ENCODE measurements around the gene EYS. TPM values are rescaled to one million over a fixed set of nuclear protein-coding genes. Genes with fewer than 3 reads are reported as not detected.

The EYS gene
- polyA plus RNA-seq, 1 experiment: not detected

DNA sequence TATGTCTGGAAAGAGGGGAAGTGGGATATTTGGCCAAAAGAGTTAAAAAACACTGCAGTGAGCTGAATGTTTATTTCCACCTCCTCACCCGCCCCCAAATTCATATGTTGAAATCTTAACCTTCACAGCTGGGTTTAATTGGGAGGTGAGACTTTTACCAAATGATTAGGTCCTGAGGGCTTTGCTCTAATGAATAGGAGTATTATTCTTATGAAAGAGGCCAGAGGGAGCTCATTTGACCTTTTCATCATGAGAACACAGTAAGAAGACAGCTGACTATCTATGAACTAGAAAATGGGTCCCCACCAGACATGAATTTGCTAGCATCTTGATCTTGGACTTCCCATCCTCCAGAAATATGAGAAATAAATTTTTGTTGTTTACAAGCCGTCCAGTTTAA, 1042.5 kb downstream of the EYS start:
- H3K4me3 ChIP-seq (ENCODE audit: low read depth, low read length): no peak overlapping the region
- ChIA-PET CTCF (interaction anchor here (0.6 kb wide), 1 partner anchor 71 kb away, joined by 3 read pairs; no protein-coding TSS in a partner anchor), POLR2A (no interaction called here)
- H3K27me3 ChIP-seq (ENCODE audit: control insufficient read depth, insufficient read depth, low read length): no peaks in the 10 kb centered on the region
- no peaks in the 10 kb centered on the region for H3K36me3 ChIP-seq (ENCODE audit: control insufficient read depth, insufficient read depth, low read length)
- TF ChIP-seq, protein P1, sequence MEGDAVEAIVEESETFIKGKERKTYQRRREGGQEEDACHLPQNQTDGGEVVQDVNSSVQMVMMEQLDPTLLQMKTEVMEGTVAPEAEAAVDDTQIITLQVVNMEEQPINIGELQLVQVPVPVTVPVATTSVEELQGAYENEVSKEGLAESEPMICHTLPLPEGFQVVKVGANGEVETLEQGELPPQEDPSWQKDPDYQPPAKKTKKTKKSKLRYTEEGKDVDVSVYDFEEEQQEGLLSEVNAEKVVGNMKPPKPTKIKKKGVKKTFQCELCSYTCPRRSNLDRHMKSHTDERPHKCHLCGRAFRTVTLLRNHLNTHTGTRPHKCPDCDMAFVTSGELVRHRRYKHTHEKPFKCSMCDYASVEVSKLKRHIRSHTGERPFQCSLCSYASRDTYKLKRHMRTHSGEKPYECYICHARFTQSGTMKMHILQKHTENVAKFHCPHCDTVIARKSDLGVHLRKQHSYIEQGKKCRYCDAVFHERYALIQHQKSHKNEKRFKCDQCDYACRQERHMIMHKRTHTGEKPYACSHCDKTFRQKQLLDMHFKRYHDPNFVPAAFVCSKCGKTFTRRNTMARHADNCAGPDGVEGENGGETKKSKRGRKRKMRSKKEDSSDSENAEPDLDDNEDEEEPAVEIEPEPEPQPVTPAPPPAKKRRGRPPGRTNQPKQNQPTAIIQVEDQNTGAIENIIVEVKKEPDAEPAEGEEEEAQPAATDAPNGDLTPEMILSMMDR (IDR thresholded peaks at IDR 0.05; ENCODE audit: insufficient read depth, low read depth, low read length): no peak
- no peak for DNase-seq (ENCODE audit: low read depth)

DNA sequence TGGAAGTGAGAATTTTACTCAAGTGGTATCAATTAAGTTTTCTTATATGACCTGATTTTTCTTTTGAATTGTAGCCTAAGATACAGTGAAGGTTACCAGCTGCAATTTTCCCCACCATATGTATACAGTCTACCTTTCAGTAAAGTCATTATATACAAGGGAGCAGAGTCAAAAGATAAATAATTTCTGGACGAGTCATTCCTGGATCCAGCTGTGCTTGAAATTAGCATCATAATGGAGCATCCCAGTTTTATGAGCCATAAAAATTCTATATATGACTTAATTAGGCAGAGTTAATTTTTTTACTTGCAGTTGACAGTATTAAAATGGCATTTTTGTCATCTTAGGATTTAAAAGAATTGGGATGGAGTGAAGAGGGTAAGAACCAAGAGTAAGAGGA, 1063.0 kb downstream of the EYS start:
- ChIA-PET CTCF (no interaction called here), POLR2A (no interaction called here)
- no peak for DNase-seq (ENCODE audit: low read depth)
- TF ChIP-seq, protein P1 (IDR thresholded peaks at IDR 0.05; ENCODE audit: insufficient read depth, low read depth, low read length): no peak
- Histone ChIP-seq H3K36me3 (ENCODE audit: control insufficient read depth, insufficient read depth, low read length) (no peaks in the 10 kb centered on the region), H3K27me3 (ENCODE audit: control insufficient read depth, insufficient read depth, low read length) (no peaks in the 10 kb centered on the region), H3K4me3 (ENCODE audit: low read depth, low read length) (no peak overlapping the region)

DNA sequence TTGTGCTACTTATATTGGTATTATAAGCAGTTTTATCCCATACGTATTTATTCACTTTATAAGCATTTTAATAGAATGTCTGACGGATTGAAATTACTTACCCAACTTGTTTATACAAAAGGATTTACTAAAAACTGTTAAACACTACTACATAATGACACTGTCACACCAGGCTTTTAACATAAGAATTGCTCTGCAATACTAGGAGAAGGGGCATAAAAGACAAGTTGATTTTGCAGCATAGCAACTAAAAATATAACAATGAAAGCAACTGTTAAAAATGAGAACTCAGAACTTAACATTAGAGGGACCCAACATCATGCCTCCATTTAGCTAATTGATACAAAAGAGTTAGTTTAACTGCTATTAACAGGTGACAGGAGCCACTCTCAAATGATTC, 1076.1 kb downstream of the EYS start:
- no peaks in the 10 kb centered on the region for H3K27me3 ChIP-seq (ENCODE audit: control insufficient read depth, insufficient read depth, low read length)
- TF ChIP-seq, protein P1 (IDR thresholded peaks at IDR 0.05; ENCODE audit: insufficient read depth, low read depth, low read length): no peak
- no peak overlapping the region for H3K4me3 ChIP-seq (ENCODE audit: low read depth, low read length)
- H3K36me3 ChIP-seq (ENCODE audit: control insufficient read depth, insufficient read depth, low read length): no peaks in the 10 kb centered on the region
- DNase-seq (ENCODE audit: low read depth): no peak
- CTCF ChIA-PET: no interaction called here
- POLR2A ChIA-PET: no interaction called here

DNA sequence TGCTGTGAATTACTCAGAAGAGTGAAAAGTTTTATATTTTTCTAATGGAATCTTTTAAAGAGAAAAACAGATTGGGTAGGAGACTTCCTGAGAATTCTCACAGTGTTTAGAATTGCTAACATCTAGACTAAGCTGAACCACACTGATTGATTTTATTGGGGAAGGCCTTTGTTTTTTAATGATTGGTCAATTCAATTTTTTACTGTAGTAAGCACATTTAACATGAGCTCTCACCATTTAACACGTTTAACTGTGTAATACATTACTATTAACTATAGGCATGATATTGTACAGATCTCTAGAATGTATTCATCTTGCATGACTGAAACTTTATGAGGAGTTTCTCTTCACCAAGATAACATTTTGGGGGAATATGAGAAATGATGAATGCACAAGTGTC, 1084.1 kb downstream of the EYS start:
- H3K36me3 ChIP-seq (ENCODE audit: control insufficient read depth, insufficient read depth, low read length): no peaks in the 10 kb centered on the region
- TF ChIP-seq, protein P1 (IDR thresholded peaks at IDR 0.05; ENCODE audit: insufficient read depth, low read depth, low read length): no peak

DNA sequence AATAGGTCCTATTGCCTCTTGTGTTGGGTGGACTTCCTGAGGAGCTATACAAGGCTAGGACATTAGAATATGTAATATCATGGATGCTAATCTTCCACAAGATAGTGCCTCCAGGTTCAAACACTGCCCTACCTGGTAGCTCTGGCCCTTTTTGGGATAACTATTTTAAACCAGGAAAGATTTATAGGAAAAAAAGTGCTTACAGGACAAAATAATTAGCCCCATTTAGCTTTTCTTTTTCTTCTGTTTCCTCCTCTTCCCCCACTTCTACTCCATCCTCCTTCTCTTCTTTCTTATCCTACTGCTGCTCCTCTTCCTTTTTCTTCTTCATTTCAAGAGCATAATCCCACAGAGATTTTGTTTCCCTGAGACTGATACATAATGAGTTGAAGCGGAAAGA, 1104.0 kb downstream of the EYS start:
- H3K4me3 ChIP-seq (ENCODE audit: low read depth, low read length): no peak overlapping the region
- no peaks in the 10 kb centered on the region for H3K36me3 ChIP-seq (ENCODE audit: control insufficient read depth, insufficient read depth, low read length)
- CTCF ChIA-PET: no interaction called here
- POLR2A ChIA-PET: no interaction called here
- DNase-seq (ENCODE audit: low read depth): no peak
- H3K27me3 ChIP-seq (ENCODE audit: control insufficient read depth, insufficient read depth, low read length): no peaks in the 10 kb centered on the region
- TF ChIP-seq, protein P1 (IDR thresholded peaks at IDR 0.05; ENCODE audit: insufficient read depth, low read depth, low read length): no peak

More for the DNA sequence above, 1084.1 kb downstream of the EYS start:
- DNase-seq (ENCODE audit: low read depth): no peak
- CTCF ChIA-PET: no interaction called here
- Histone ChIP-seq H3K27me3 (ENCODE audit: control insufficient read depth, insufficient read depth, low read length) (no peaks in the 10 kb centered on the region), H3K4me3 (ENCODE audit: low read depth, low read length) (no peak overlapping the region)
- POLR2A ChIA-PET: no interaction called here
